H9 (cell line): ENCODE measurements around the gene ANO3. TPM values are rescaled to one million over a fixed set of nuclear protein-coding genes. Genes with fewer than 3 reads are reported as not detected.

ENCODE experiments used
- DNase-seq: peaks from one replicate; pipeline ENCODE4 v3.0.0-alpha.2; 2017
- H2AFZ ChIP-seq: one replicate; pipeline ENCODE4 v1.6.1; 2013; ENCODE audit warnings: mild to moderate bottlenecking, low read length, control low read depth, moderate library complexity
- H2AK5ac ChIP-seq: 2 replicates; pipeline ENCODE4 v1.6.1; 2013; ENCODE audit warnings: low read length, control low read depth, mixed read lengths; ENCODE audit not compliant: insufficient read length
- H2BK120ac ChIP-seq: one replicate; pipeline ENCODE4 v1.6.1; 2013; ENCODE audit warnings: low read depth, mild to moderate bottlenecking, low read length, control low read depth, inconsistent platforms; ENCODE audit not compliant: poor library complexity, severe bottlenecking
- H2BK12ac ChIP-seq: 2 replicates; pipeline ENCODE4 v1.6.1; 2013; ENCODE audit warnings: low read length, control low read depth, mixed read lengths, low read depth; ENCODE audit not compliant: insufficient read length
- H2BK15ac ChIP-seq: 2 replicates; pipeline ENCODE4 v1.6.1; 2013; ENCODE audit warnings: low read depth, low read length, control low read depth
- H2BK20ac ChIP-seq: one replicate; pipeline ENCODE4 v1.6.1; 2013; ENCODE audit warnings: low read depth, mild to moderate bottlenecking, low read length, control low read depth, inconsistent platforms; ENCODE audit not compliant: poor library complexity, severe bottlenecking
- H2BK5ac ChIP-seq: 2 replicates; pipeline ENCODE4 v1.6.1; 2013; ENCODE audit warnings: low read length, control low read depth, mixed read lengths; ENCODE audit not compliant: insufficient read length
- H3K14ac ChIP-seq: 2 replicates; pipeline ENCODE4 v1.6.1; 2013; ENCODE audit warnings: low read length, control low read depth; ENCODE audit not compliant: insufficient read depth
- H3K18ac ChIP-seq: 2 replicates; pipeline ENCODE4 v1.6.1; 2013; ENCODE audit warnings: low read depth, mild to moderate bottlenecking, mixed read lengths, low read length, control low read depth; ENCODE audit not compliant: insufficient read length
- H3K23ac ChIP-seq: 2 replicates; pipeline ENCODE4 v1.6.1; 2013; ENCODE audit warnings: low read length, control low read depth, mixed read lengths, low read depth; ENCODE audit not compliant: insufficient read length
- H3K23me2 ChIP-seq: 2 replicates; pipeline ENCODE4 v1.6.1; 2013; ENCODE audit warnings: low read depth, mild to moderate bottlenecking, mixed read lengths, low read length, control low read depth; ENCODE audit not compliant: insufficient read length, poor library complexity, severe bottlenecking
- H3K27ac ChIP-seq: 2 replicates; pipeline ENCODE4 v1.5.1; 2013; ENCODE audit warnings: low read length, control low read depth, mixed read lengths, low read depth; ENCODE audit not compliant: insufficient read length
- H3K27me3 ChIP-seq: 2 replicates; pipeline ENCODE4 v1.6.1; 2013; ENCODE audit warnings: low read length, control low read depth, inconsistent platforms; ENCODE audit not compliant: insufficient read depth
- H3K4ac ChIP-seq: 2 replicates; pipeline ENCODE4 v1.6.1; 2013; ENCODE audit warnings: low read depth, mild to moderate bottlenecking, control low read depth, inconsistent platforms, low read length, moderate library complexity
- H3K4me1 ChIP-seq: 2 replicates; pipeline ENCODE4 v1.6.1; 2013; ENCODE audit warnings: low read length, control low read depth, inconsistent platforms; ENCODE audit not compliant: insufficient read depth
- H3K4me2 ChIP-seq: 2 replicates; pipeline ENCODE4 v1.6.1; 2013; ENCODE audit warnings: low read length, control low read depth, mixed read lengths; ENCODE audit not compliant: insufficient read length, insufficient read depth
- H3K56ac ChIP-seq: 2 replicates; pipeline ENCODE4 v1.6.1; 2013; ENCODE audit warnings: low read depth, mild to moderate bottlenecking, mixed read lengths, low read length, control low read depth; ENCODE audit not compliant: insufficient read length
- H3K79me1 ChIP-seq: 2 replicates; pipeline ENCODE4 v1.6.1; 2013; ENCODE audit warnings: low read depth, mild to moderate bottlenecking, moderate library complexity, low read length, control low read depth, inconsistent platforms; ENCODE audit not compliant: insufficient read depth, poor library complexity, severe bottlenecking
- H3K79me2 ChIP-seq: 2 replicates; pipeline ENCODE4 v1.6.1; 2013; ENCODE audit warnings: low read length, control low read depth, inconsistent platforms; ENCODE audit not compliant: insufficient read depth
- H3K9ac ChIP-seq: 2 replicates; pipeline ENCODE4 v1.6.1; 2013; ENCODE audit warnings: low read length, control low read depth, mixed read lengths; ENCODE audit not compliant: insufficient read length; ENCODE audit errors: extremely low read depth
- H3K9me3 ChIP-seq: one replicate; pipeline ENCODE4 v1.6.1; 2013; ENCODE audit warnings: low read depth, low read length, inconsistent platforms; ENCODE audit not compliant: control insufficient read depth
- H3T11ph ChIP-seq: one replicate; pipeline ENCODE4 v1.6.1; 2013; ENCODE audit warnings: mild to moderate bottlenecking, low read length, control low read depth, inconsistent platforms
- H4K20me1 ChIP-seq: one replicate; pipeline ENCODE4 v1.6.1; 2013; ENCODE audit not compliant: control insufficient read depth, insufficient read length, insufficient read depth
- H4K5ac ChIP-seq: 2 replicates; pipeline ENCODE4 v1.6.1; 2013; ENCODE audit warnings: low read depth, mild to moderate bottlenecking, mixed read lengths, low read length, control low read depth; ENCODE audit not compliant: insufficient read length
- H4K8ac ChIP-seq: replicated peaks from 2 replicates; pipeline ENCODE4 v1.6.1; 2013; ENCODE audit warnings: low read length, control low read depth, mixed read lengths, low read depth; ENCODE audit not compliant: insufficient read length
- H4K91ac ChIP-seq: 2 replicates; pipeline ENCODE4 v1.6.1; 2013; ENCODE audit warnings: low read depth, mild to moderate bottlenecking, moderate library complexity, mixed read lengths, low read length, control low read depth; ENCODE audit not compliant: insufficient read length
- H3K27ac Mint-ChIP-seq, 3 experiments: 2 replicates in 2 of 3; 3 replicates in 1 of 3; pipeline ENCODE4 v1.8.0; 2020 to 2021; ENCODE audit warnings: mixed read lengths in 3 of 3, mild to moderate bottlenecking in 1 of 3, moderate library complexity in 1 of 3
- H3K27me3 Mint-ChIP-seq: 2 replicates; pipeline ENCODE4 v1.8.0; 2021; ENCODE audit warnings: low read depth, mild to moderate bottlenecking, moderate library complexity, mixed read lengths
- H3K36me3 Mint-ChIP-seq, 3 experiments: 2 replicates in 2 of 3; 3 replicates in 1 of 3; pipeline ENCODE4 v1.8.0; 2020 to 2021; ENCODE audit warnings: low read depth in 3 of 3, mixed read lengths in 3 of 3; ENCODE audit not compliant: insufficient read depth in 1 of 3
- H3K4me1 Mint-ChIP-seq, 2 experiments: 2 replicates each; pipeline ENCODE4 v1.8.0; 2020; ENCODE audit warnings: mixed read lengths in 2 of 2
- H3K4me3 Mint-ChIP-seq, 2 experiments: 2 replicates in 1 of 2; 3 replicates in 1 of 2; pipeline ENCODE4 v1.8.0; 2020 to 2021; ENCODE audit warnings: mild to moderate bottlenecking in 2 of 2, mixed read lengths in 2 of 2, moderate library complexity in 1 of 2
- H3K9me3 Mint-ChIP-seq, 2 experiments: 2 replicates in 1 of 2; 3 replicates in 1 of 2; pipeline ENCODE4 v1.8.0; 2020; ENCODE audit warnings: mild to moderate bottlenecking in 2 of 2, mixed read lengths in 2 of 2, moderate library complexity in 1 of 2
- CTCF ChIP-seq: fragments of 200-600 bp; sonication (generic); conservative IDR thresholded peaks from 3 replicates; pipeline ENCODE4 v1.8.0; 2021; ENCODE audit warnings: antibody characterized with exemption, mild to moderate bottlenecking
- WGBS: extraction: QIAGEN DNeasy Blood & Tissue Kit; methylation state at CpG from one replicate; pipeline ENCODE4 v1.1.7; 2013; ENCODE audit warnings: missing lambda C conversion rate, low lambda C conversion rate, mixed read lengths; ENCODE audit not compliant: insufficient read length; ENCODE audit errors: extremely low coverage; 5-methylcytosine and 5-hydroxymethylcytosine counted together
- total RNA-seq: library from RNA; stranded (reverse); gene quantifications from 2 replicates; pipeline ENCODE4 v1.2.1, GENCODE V29; 2021

Gene ANO3
- total RNA-seq, 1 experiment from 2014 or later = not detected

DNA sequence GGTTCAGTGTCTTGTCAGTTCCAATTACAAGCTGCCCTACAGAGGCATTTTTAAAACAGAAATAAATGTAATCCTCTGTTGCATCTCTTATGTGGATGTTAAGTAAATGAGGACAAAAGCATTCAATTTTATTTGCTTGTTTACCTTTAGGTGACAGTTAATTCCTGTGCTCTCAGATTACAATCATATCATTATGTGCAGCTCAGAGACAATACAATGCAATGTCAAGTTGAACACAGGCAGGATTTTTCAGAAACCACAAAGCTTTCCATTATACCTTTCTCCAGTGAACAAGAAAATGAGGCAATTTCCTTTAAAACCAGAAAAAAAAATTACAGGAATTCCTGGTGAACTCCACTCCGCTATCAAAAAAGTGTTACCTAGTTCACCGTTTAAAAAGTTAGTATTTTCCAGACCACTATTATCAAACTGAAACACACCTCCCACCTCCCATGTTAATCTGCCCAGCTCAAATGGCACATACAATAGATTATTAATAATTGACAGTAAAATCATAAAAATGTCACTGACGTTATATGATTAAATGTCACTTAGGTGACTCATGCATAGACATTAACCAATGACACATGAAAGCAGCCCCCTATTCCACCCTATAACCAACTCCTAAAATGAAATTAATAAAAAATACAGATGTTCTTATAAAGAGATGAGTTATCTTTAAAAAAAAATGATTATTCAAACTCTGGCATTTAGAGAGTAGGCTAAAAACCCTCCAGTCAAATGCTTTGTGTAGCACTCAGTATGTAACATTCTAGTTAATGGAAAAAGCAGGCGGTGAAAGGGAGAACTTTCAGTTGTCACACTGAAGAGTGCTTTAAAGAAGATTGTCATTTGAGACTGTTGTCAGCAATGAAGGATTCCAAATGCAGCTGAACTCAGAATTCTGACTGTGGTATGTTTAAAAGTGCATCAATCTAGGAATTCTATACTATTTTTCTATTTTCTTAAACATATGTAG is 141.6 kb downstream of the ANO3 start:
- H3K4me3 Mint-ChIP-seq = no peak overlapping the region
- no peaks in the 10 kb centered on the region for H3K79me2 ChIP-seq
- H3K4me1 ChIP-seq = no peaks in the 10 kb centered on the region
- no peak overlapping the region for H3K18ac ChIP-seq
- H2BK12ac ChIP-seq = no peak overlapping the region
- H3K9me3 Mint-ChIP-seq = no peaks in the 10 kb centered on the region
- no peaks in the 10 kb centered on the region for H3K9me3 ChIP-seq
- no peak overlapping the region for H3K27ac ChIP-seq
- H3K79me1 ChIP-seq = no peaks in the 10 kb centered on the region
- H2BK15ac ChIP-seq = no peak overlapping the region
- no peak for DNase-seq
- H4K8ac ChIP-seq = no peak overlapping the region
- no peak overlapping the region for H4K5ac ChIP-seq
- no peak overlapping the region for H3K9ac ChIP-seq
- H4K91ac ChIP-seq = no peak overlapping the region
- no peak overlapping the region for H3K23ac ChIP-seq
- H3K23me2 ChIP-seq = no peaks in the 10 kb centered on the region
- no peak overlapping the region for H3K4me2 ChIP-seq
- no peaks in the 10 kb centered on the region for H3K36me3 Mint-ChIP-seq
- H3K4me1 Mint-ChIP-seq = no peaks in the 10 kb centered on the region
- no peak overlapping the region for H3K56ac ChIP-seq
- no peaks in the 10 kb centered on the region for H3K27me3 Mint-ChIP-seq
- no peaks in the 10 kb centered on the region for H4K20me1 ChIP-seq
- no peak overlapping the region for H3T11ph ChIP-seq
- no peak overlapping the region for H3K4ac ChIP-seq
- TF ChIP-seq CTCF = no peak
- H3K27me3 ChIP-seq = no peaks in the 10 kb centered on the region
- H3K27ac Mint-ChIP-seq = no peak overlapping the region
- H2AFZ ChIP-seq = no peak overlapping the region
- H2BK20ac ChIP-seq = no peak overlapping the region
- H2AK5ac ChIP-seq = no peak overlapping the region
- H3K14ac ChIP-seq = no peak overlapping the region
- H2BK120ac ChIP-seq = no peak overlapping the region
- no CpG with 5 or more reads among the region's 4 CpGs for WGBS
- H2BK5ac ChIP-seq = no peak overlapping the region
